Psoas muscle (tissue), 8 donors: ENCODE data around the gene TNFRSF1B. TPM values are rescaled to one million over a fixed set of nuclear protein-coding genes. Genes with fewer than 3 reads are reported as not detected.
"Not testable (repeated sequence)": the region's sequence is repeated elsewhere in the genome, so short reads cannot be mapped to it uniquely, and the experiment has no call there.

Experiments used
- ATAC-seq, 4 donors: fragments of 200-7000 bp; cut with Tn5 transposase; one replicate each; pipeline ENCODE4 v1.9.1; 2020; ENCODE audit warnings: moderate library complexity in 3 of 4, mild to moderate bottlenecking in 2 of 4
- DNase-seq, 2 donors: peaks; one replicate each; pipeline ENCODE4 v3.0.0-alpha.2; 2020
- H3K27ac ChIP-seq: fragments of 200-600 bp; one replicate; pipeline ENCODE4 v1.8.0; 2022
- H3K27me3 ChIP-seq, 3 donors: fragments of 200-600 bp in 1 of 3; one replicate each; pipeline versions ENCODE4 v1.6.1 to v1.8.0; 2013 to 2022; ENCODE audit warnings: low read length in 2 of 3, mild to moderate bottlenecking in 2 of 3, moderate library complexity in 1 of 3; ENCODE audit not compliant: insufficient read depth in 3 of 3
- H3K36me3 ChIP-seq, 2 donors: fragments of 200-600 bp in 1 of 2; one replicate each; pipeline versions ENCODE4 v1.6.1 to v1.8.0; 2013 to 2022; ENCODE audit warnings: low read depth in 1 of 2, mild to moderate bottlenecking in 1 of 2, moderate library complexity in 1 of 2; ENCODE audit not compliant: insufficient read depth in 1 of 2
- H3K4me1 ChIP-seq: fragments of 200-600 bp; one replicate; pipeline ENCODE4 v1.8.0; 2022
- H3K4me3 ChIP-seq: fragments of 200-600 bp; one replicate; pipeline ENCODE4 v1.8.0; 2022; ENCODE audit warnings: mild to moderate bottlenecking
- H3K9me3 ChIP-seq: fragments of 200-600 bp; one replicate; pipeline ENCODE4 v1.8.0; 2022
- WGBS, 3 donors: extraction: QIAGEN DNeasy Blood & Tissue Kit; methylation state at CpG; one replicate each; pipeline versions ENCODE4 v1.1.6 to v1.1.7; 2013; 5-methylcytosine and 5-hydroxymethylcytosine counted together
- intact Hi-C, 2 donors: fragments of 100-400 bp; cut with DNase I; formaldehyde crosslinking; loops; one replicate each; pipeline versions ENCODE4 v1.11.0 to v1.14.2; 2022
- polyA plus RNA-seq, 3 donors: library from polyadenylated mRNA; stranded (reverse); fragments of 200-250 nt; gene quantifications; one replicate each; pipeline ENCODE4 v1.2.3, GENCODE V29; 2013
- total RNA-seq, 4 donors: library from RNA; stranded (reverse); fragmentation: NEBNext Ultra II Directional in 2 of 4; extraction: Animal tissue kit (Norgen Biotek cat#: 25700) in 2 of 4; gene quantifications; one replicate each; pipeline versions ENCODE4 v1.2.1 to v1.2.4, GENCODE V29; 2021 to 2023
- TF ChIP-seq, protein P1 (sequence below): fragments of 200-600 bp; IDR thresholded peaks from one replicate; pipeline ENCODE4 v1.8.0; 2022; ENCODE audit warnings: antibody characterized with exemption
- donor health status: healthy with polysubstance abuse.
- donor health status: DM: no; HTN: no; CAD: no; lungs with moderate emphysema.
- donor health status: Bipolar disorder and iron deficiency.
- donor health status: healthy.
- donor health status: DM: yes; HTN: yes; CAD: no.
- donor health status: DM: no; HTN: no; CAD: no.
- donor health status: DM: no; HTN: no; CAD: no.
- donor health status: DM: yes; HTN: yes; CAD: no.

TNFRSF1B gene
- total and polyA plus RNA-seq, 7 donors: 5.1 to 12.8 (median 7.6) TPM

DNA sequence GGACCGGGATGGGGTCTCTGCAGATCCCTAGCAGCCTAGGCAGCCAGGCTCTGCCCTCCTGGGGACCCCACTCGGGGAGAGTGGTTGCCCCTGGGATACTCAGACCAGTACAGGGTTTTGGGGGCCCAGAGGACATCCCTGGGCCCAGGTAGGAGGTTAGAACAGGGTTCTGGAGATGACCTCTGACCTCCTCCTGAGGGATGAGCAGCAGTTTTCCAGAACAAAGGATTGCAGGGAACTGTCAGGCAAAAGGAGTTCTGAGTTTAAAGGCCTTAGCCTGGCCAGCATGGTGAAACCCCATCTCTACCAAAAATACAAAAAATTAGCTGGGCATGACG is 42.7 kb downstream of the TNFRSF1B start:
- Histone ChIP-seq H3K27me3 (no peaks in the 10 kb centered on the region), H3K36me3 (peaks cover 0 to 6% of the 10 kb centered on the region in 2 donors), H3K9me3 (no peaks in the 10 kb centered on the region), H3K27ac (no peak overlapping the region), H3K4me1 (no peaks in the 10 kb centered on the region), H3K4me3 (no peak overlapping the region)
- intact Hi-C loops: loop anchor here (1.0 to 2.0 kb wide), 2 partner anchors 85 kb away; no protein-coding TSS in a partner anchor
- ATAC-seq: peak in 2 of 4 donors; percentile 10 to 11
- 58 to 59% (median 59%) methylated on average over 3 of the region's 3 CpGs for WGBS, 3 donors
- TF ChIP-seq, protein P1, sequence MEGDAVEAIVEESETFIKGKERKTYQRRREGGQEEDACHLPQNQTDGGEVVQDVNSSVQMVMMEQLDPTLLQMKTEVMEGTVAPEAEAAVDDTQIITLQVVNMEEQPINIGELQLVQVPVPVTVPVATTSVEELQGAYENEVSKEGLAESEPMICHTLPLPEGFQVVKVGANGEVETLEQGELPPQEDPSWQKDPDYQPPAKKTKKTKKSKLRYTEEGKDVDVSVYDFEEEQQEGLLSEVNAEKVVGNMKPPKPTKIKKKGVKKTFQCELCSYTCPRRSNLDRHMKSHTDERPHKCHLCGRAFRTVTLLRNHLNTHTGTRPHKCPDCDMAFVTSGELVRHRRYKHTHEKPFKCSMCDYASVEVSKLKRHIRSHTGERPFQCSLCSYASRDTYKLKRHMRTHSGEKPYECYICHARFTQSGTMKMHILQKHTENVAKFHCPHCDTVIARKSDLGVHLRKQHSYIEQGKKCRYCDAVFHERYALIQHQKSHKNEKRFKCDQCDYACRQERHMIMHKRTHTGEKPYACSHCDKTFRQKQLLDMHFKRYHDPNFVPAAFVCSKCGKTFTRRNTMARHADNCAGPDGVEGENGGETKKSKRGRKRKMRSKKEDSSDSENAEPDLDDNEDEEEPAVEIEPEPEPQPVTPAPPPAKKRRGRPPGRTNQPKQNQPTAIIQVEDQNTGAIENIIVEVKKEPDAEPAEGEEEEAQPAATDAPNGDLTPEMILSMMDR: no peak
- no peak for DNase-seq

DNA sequence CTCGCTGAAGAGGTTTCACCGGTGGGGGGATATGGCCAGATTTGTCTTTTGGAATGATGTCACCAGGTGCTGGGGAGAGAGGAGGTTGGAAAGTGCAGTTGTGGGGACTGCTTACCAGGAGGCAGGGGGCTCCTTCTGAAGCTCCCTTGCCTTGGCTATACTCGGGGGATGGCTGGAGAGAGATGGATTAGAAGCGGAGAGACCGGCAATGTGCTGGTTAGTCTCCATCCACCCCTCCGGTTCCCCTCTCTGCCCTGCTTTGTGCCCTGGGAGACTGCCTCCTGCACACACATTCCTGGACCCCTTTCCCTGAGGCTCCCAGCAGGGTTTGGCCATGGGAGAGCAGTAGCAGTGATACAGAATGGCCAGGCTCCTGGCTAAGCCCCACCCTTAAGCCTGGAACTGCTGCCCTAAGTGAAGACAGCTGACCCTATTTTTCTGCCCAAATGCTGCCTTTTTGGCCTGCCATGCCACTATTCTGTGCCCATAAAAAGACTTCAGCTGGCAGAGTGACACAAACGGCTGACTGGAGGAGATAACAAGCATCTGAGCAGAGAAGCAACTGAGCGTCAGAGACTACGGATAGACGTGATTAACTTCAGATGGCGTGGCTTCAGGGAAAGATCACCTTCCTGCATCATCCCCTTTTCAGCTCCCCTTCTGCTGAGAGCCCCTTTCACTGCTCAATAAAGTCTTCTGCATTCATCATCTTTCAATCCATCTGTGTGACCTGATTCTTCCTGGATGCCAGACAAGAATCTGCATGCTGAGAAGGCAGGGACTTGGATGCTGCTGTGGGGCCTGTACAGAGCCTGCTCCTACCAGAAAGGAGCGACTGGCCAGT is 48.5 kb downstream of the TNFRSF1B start:
- DNase-seq (peak in 1 of 2 donors; percentile 10), ATAC-seq (peak in 1 of 4 donors; percentile 20)
- TF ChIP-seq, protein P1: no peak
- no peak overlapping the region for H3K27ac ChIP-seq
- no peaks in the 10 kb centered on the region for H3K27me3 ChIP-seq
- H3K4me1 ChIP-seq: no peaks in the 10 kb centered on the region
- no peaks in the 10 kb centered on the region for H3K36me3 ChIP-seq
- no peaks in the 10 kb centered on the region for H3K9me3 ChIP-seq
- H3K4me3 ChIP-seq: no peak overlapping the region
- WGBS, 3 donors: 62 to 72% (median 69%) methylated on average over 12 of the region's 12 CpGs
- intact Hi-C loops: no loop called here

DNA sequence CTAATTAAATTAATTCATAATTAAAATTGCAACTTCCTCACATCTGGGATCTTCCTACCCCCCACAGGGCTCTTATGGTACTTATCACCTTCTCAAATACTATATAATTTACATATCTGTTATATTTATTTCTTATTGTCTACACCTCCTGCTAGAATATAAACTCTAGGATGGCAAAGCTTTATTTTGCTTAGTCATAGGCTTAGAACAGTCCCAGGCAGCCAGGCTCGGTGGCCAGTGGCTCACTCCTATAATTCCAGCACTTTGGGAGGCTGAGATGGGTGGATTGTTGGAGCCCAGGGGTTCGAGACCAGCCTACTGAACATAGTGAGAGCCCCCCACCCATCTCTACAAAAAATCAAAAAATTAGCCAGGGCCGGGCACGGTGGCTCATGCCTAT is 53.0 kb downstream of the TNFRSF1B start:
- H3K4me3 ChIP-seq: no peak overlapping the region
- TF ChIP-seq, protein P1: no peak
- no peak for DNase-seq
- WGBS, 3 donors: 81 to 87% (median 84%) methylated on average over 4 of the region's 4 CpGs
- no peak for ATAC-seq
- H3K27me3 ChIP-seq: no peaks in the 10 kb centered on the region
- H3K27ac ChIP-seq: no peak overlapping the region
- H3K36me3 ChIP-seq: no peaks in the 10 kb centered on the region
- intact Hi-C loops: no loop called here
- no peaks in the 10 kb centered on the region for H3K4me1 ChIP-seq
- H3K9me3 ChIP-seq: no peaks in the 10 kb centered on the region

DNA sequence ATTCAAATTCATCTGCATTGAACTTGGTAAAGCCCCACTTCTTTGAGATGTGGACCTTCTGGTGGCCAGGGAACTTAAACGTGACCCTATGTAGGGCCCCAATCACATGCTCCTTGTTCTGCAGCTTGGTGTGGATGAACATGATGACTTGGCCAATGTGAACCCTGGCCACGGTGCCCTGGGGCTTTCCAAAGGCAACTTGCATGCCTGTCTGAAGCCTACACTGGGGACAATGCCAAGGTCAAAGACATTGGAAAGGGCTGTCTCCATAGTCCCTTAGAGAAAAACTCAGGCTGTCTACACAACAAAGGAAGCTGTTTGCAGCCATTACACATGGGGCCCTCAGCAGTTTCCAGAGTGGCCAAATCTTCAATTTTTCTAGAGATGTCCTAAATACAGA is 54.1 kb downstream of the TNFRSF1B start:
- DNase-seq (no peak), ATAC-seq (no peak)
- 30 to 47% (median 31%) methylated on average over 2 of the region's 2 CpGs for WGBS, 3 donors
- Histone ChIP-seq H3K4me1 (no peaks in the 10 kb centered on the region), H3K36me3 (no peaks in the 10 kb centered on the region), H3K9me3 (no peaks in the 10 kb centered on the region), H3K4me3 (no peak overlapping the region), H3K27me3 (no peaks in the 10 kb centered on the region), H3K27ac (no peak overlapping the region)
- intact Hi-C loops: no loop called here
- TF ChIP-seq, protein P1: no peak

DNA sequence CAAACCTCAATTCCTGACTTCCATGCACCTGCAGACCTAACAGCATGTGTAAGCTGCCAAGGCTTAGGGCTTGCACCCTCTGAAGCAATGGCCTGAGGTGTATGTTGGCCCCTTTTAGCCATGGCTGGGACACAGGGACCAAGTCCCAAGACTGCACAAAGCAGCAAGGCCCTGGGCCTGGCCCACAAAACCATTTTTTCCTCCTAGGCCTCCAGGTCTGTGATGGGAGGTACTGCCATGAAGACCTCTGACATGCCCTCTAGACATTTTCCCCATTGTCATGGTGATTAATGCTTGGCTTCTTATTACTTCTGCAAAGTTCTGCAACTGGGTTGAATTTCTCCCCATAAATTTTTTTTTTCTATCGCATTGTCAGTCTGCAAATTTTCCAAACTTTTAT is 55.9 kb downstream of the TNFRSF1B start:
- H3K27me3 ChIP-seq, H3K36me3 ChIP-seq, H3K4me3 ChIP-seq, intact Hi-C loops, H3K9me3 ChIP-seq, H3K4me1 ChIP-seq, H3K27ac ChIP-seq, DNase-seq, ATAC-seq: not testable (repeated sequence)
- 88 to 100% (median 98%) methylated on average over 1 of the region's 1 CpG for WGBS, 3 donors

DNA sequence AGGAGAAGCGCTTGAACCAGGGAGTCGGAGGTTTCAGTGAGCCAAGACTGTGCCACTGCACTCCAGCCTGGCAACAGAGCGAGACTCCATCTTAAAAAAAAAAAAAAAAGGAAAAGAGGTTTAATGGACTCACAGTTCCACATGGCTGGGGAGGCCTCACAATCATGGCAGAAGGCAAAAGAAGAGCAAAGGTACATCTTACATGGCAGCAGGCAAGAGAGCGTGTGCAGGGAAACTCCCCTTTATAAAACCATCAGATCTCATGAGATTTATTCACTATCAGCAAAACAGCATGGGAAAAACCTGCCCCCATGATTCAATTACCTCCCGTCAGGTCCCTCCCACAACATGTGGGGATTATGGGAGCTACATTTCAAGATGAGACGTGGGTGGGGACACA is 57.3 kb downstream of the TNFRSF1B start:
- intact Hi-C loops, H3K4me3 ChIP-seq, H3K27me3 ChIP-seq, H3K9me3 ChIP-seq, H3K27ac ChIP-seq, ATAC-seq, H3K4me1 ChIP-seq, DNase-seq, H3K36me3 ChIP-seq: not testable (repeated sequence)
- WGBS, 3 donors: 79 to 92% (median 90%) methylated on average over 6 of the region's 6 CpGs
